NCI-H2029 (cell line): ENCODE measurements around the gene DNAH14.
"Not testable (repeated sequence)": the region's sequence is repeated elsewhere in the genome, so short reads cannot be mapped to it uniquely, and the experiment has no call there.

Experiments
- DNase-seq: peaks from one replicate; lab custom pipeline; 2025; lab: John Stamatoyannopoulos, UW

Gene DNAH14

GRCh38 chr1:224996266-224996665, 66.8 kb downstream of the DNAH14 start:
- no peak for DNase-seq

GRCh38 chr1:224998185-224998584, 68.7 kb downstream of the DNAH14 start:
- no peak for DNase-seq

GRCh38 chr1:225004396-225004795, 74.9 kb downstream of the DNAH14 start:
- no peak for DNase-seq

- not testable (repeated sequence) for DNase-seq
Measured at GRCh38 chr1:225006352-225006751, 76.9 kb downstream of the DNAH14 start.

DNA sequence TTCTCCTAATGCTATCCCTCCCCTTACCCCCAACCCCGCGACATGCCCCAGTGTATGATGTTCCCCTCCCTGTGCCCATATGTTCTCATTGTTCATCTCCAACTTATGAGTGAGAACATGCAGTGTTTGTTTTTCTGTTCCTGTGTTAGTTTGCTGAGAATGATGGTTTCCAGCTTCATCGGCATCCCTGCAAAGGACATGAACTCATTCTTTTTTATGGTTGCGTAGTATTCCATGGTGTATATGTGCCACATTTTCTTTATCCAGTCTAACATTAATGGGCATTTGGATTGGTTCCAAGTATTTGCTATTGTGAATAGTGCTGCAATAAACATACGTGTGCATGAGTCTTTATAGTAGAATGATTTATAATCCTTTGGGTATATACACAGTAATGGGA, 78.6 kb downstream of the DNAH14 start:
- DNase-seq, result not testable (repeated sequence)

GRCh38 chr1:225021037-225021436, 91.6 kb downstream of the DNAH14 start:
- DNase-seq, result no peak

- no peak for DNase-seq
Measured at GRCh38 chr1:225026701-225027100, 97.2 kb downstream of the DNAH14 start.

GRCh38 chr1:225036441-225036840, 107.0 kb downstream of the DNAH14 start:
- DNase-seq, result not testable (repeated sequence)

DNA sequence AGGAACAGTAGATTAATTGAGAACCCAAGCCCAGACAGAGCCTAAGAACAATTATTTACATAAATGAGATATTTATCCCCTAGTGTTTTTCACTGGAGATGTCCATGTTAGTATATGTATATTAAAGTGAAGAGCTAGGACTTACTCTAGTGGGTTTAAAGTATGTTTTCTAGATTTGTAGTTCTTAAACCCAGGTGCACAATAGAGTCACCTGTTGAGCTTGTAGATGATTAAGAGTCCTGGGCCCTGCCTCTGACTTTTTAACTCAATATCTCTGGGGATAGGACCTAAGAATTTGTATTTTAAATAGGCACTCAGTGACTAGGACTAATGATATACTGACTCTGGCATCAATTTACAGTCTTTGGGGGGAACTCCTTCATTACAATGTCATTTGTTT, 112.8 kb downstream of the DNAH14 start:
- no peak for DNase-seq

GRCh38 chr1:225044258-225044657, 114.8 kb downstream of the DNAH14 start:
- DNase-seq, result no peak

GRCh38 chr1:225049594-225049993, 120.1 kb downstream of the DNAH14 start:
- no peak for DNase-seq

DNA sequence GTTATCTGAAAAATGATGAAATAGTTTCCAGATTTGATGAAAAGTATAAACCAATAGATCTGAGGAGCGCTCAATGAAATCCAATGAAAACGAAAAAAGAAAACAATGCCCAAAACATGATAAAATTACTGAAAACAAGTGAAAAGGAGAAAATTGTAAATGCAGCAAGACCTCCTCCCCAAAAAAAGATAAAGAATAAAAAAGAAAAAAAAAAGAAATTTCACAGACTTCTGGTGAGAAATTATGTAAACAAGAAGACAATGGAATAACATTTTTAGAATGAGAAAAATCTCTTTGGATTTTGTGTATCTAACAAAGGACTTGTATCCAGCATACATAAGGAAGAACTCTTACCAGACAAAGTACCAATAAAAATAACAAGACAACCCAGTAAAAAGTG, 134.2 kb downstream of the DNAH14 start:
- DNase-seq, result no peak

GRCh38 chr1:225070972-225071371, 141.5 kb downstream of the DNAH14 start:
- no peak for DNase-seq

GRCh38 chr1:225097175-225097574, 167.7 kb downstream of the DNAH14 start:
- DNase-seq, result no peak

GRCh38 chr1:225111000-225111399, 181.5 kb downstream of the DNAH14 start:
- DNase-seq, result no peak

GRCh38 chr1:225113265-225113664, 183.8 kb downstream of the DNAH14 start:
- DNase-seq, result no peak

DNA sequence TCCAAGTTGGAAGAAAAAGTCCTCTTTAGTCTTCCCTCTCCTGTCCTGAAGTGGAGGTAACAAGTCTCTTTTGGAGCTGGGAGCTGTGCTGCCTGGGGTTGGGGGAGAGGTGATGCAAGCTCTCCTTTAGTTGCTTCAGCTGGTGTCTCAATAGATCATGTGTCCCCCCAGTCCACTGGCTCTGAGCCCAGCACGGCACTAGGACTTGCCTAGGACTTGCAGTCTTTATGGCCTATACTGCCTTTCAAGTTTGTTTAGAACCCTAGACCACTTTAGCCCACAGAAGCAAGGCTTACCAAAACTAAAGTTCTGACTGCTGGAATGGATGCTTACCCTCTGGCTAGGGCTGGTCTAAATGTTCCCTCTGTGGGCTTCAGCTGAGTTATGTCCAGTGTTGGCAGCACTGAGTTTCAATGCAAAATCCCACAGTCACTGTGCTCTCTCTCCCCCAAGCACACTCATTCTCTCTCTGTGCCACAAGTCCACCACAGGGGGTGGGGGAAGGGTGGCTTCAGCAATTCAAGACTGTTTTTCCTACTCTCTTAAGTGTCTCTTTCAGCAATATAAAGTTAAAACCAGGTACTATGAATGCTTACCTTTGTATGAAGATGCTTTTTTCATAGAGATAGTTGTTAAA, 185.0 kb downstream of the DNAH14 start:
- no peak for DNase-seq

GRCh38 chr1:225119307-225119706, 189.8 kb downstream of the DNAH14 start:
- no peak for DNase-seq

- DNase-seq, result no peak
Measured at GRCh38 chr1:225121095-225121494, 191.6 kb downstream of the DNAH14 start.

DNA sequence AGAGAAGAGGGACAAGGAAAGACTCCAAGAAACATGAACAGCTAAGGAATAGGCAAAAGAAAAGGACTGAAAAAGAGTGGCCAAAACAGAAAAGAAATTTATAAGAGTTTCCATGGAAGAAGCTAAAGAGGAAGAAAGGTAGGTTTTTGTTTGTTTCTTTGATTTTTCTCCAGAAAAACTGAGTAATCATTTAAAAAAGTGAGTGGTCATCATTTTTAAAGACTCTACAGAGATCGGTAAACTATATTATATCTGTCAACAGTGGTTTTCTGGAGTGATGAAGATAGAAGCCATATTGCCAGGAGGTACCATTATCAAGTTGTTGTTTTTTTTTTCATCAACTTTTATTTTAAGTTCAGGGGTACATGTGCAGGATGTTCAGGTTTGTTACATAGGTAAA, 202.4 kb downstream of the DNAH14 start:
- no peak for DNase-seq

GRCh38 chr1:225137976-225138375, 208.5 kb downstream of the DNAH14 start:
- DNase-seq, result no peak

GRCh38 chr1:225143001-225143400, 213.5 kb downstream of the DNAH14 start:
- no peak for DNase-seq

GRCh38 chr1:225146478-225146877, 217.0 kb downstream of the DNAH14 start:
- DNase-seq, result no peak

GRCh38 chr1:225147791-225148190, 218.3 kb downstream of the DNAH14 start:
- not testable (repeated sequence) for DNase-seq
